ENCODE results near the gene TRIM43B. TPM values are rescaled to one million over a fixed set of nuclear protein-coding genes. Genes with fewer than 3 reads are reported as not detected.
"Not testable (repeated sequence)": the region's sequence is repeated elsewhere in the genome, so short reads cannot be mapped to it uniquely, and the experiment has no call there.

TRIM43B gene
- polyA plus RNA-seq (2012; ENCODE audit: insufficient read depth, insufficient read length), result not detected

GRCh38 chr2:95484654-95485053, at the start of gene TRIM43B:
TSS of gene TRIM43B (minus strand) at chr2:95484754. CDS start at chr2:95482714, 2,040 bp downstream.
- H3K4me3 ChIP-seq (ENCODE audit: low read length); DNase-seq (ENCODE audit: low read depth, low spot score): not testable (repeated sequence)

DNA sequence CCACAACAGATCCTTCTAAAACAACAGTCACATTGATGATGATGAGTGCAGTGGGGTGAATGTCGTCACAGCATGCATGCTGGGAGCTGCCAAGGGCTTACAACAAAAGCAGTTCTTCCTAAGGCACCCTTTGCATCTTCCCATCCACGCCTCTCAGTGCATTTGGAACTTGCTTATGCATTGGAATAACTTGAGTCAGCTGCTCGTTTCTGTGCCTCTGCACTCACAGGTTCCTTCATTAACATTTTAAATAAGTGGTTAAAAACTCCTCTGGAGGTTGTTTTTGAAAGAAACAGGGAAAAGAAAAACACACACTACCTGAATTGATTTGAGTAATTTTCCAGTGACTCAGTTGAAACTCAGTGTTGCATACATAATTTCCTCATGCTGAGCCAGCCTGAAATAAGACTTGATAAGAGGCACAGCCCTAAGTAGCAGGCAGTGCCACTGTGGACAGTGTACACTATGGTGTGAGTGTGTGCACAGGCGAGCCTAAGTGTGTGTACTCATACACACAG, 46.8 kb upstream of the TRIM43B start:
- H3K4me3 ChIP-seq (ENCODE audit: low read length), result no peak overlapping the region
- no peak for DNase-seq (ENCODE audit: low read depth, low spot score)

DNA sequence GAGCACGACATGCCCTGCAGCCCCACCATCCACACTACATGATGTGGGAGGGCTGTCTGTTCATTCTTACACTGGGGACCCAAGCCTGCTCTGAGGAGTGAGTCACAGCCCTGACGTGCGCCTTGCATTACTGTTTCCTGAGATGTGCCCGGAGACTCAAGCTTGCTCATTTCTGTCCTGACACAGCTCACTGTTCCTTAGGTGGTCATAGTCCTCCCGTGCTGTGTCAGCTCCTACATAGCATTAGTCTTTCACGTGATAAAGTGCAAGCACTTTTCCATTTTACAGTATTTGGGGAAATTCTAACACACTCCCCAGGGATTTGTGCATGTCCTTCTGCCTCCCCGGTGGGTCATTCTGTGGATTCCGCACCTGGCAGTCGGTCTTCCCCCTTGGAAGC, 46.2 kb upstream of the TRIM43B start:
- DNase-seq (ENCODE audit: low read depth, low spot score), result no peak

DNA sequence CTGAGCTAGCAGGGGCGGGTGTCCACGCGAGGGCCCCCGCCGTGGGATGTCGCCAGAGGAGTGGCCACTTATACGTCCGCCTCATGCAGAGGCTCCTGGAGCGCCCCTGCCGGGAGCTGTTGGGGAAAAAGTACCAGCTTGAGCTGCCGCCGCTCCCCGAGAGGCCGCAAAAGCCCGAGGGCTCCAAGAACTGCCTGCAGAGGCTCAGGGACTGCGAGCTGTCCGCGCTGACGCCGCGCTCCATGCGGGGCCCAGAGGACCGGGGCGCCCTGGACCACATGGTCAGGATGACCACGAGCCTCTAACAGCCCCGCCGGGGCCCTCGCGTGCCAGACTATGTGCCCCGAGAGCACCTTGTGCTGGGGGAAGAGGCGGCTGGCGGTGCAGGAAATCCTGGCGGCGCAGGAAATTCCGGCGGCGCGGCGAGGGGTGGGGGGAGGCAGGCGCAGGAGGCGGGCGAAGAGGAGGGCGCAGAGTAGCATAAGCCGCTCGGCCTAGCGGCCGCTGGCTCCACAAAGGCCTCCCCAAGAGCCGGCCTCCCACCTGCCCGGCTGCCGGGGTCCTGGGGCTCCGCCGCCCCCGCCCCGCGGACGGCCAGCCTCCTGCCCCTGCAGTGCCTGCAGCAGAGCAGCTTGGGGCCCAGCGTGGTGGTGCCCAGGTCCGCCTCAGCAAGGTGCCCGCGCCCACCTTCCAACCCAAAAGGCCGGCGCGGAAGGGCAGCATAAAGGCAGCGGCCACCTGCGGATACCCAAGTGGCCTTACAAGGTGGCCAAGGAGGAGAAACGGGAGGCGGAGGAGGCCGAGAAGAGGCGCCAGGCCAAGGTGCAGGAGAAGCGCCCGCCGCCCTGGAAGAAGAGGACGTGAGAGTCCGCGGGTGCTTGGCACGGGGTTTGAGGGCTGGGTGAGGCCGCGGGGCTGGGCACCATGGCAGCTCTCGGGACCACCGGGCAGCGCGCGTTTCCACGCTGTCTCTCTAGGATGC, 42.1 kb upstream of the TRIM43B start:
- peak; percentile 27 for DNase-seq (ENCODE audit: low read depth, low spot score)
- peak overlapping the region; percentile 66 for H3K4me3 ChIP-seq (ENCODE audit: low read length)

More for the DNA sequence above, 46.2 kb upstream of the TRIM43B start:
- H3K4me3 ChIP-seq (ENCODE audit: low read length), result no peak overlapping the region

- DNase-seq (ENCODE audit: low read depth, low spot score), result no peak
- H3K4me3 ChIP-seq (ENCODE audit: low read length), result peak overlapping the region; percentile 66
Observed at GRCh38 chr2:95525294-95526035, 40.9 kb upstream of the TRIM43B start.

DNA sequence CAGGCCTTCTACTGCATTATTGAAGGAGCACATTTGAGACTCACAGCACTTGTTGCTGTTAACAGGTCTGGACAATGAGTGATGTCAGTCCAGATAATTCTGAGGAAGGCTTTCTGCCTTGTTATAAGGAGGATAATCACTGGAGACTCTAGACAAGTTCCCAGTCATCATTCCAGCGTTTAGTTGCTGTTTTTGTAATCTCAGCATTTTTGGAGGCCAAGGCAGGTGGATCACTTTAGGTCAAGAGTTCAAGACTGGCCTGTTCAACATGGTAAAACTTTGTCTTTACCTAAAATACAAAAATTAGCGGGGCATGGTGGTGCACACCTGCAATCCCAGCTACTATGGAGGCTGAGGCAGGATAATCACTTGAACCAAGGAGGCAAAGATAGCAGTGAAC, 39.6 kb upstream of the TRIM43B start:
- no peak overlapping the region for H3K4me3 ChIP-seq (ENCODE audit: low read length)
- no peak for DNase-seq (ENCODE audit: low read depth, low spot score)

GRCh38 chr2:95514718-95515117, 30.2 kb upstream of the TRIM43B start:
- H3K4me3 ChIP-seq (ENCODE audit: low read length), result no peak overlapping the region
- no peak for DNase-seq (ENCODE audit: low read depth, low spot score)

DNA sequence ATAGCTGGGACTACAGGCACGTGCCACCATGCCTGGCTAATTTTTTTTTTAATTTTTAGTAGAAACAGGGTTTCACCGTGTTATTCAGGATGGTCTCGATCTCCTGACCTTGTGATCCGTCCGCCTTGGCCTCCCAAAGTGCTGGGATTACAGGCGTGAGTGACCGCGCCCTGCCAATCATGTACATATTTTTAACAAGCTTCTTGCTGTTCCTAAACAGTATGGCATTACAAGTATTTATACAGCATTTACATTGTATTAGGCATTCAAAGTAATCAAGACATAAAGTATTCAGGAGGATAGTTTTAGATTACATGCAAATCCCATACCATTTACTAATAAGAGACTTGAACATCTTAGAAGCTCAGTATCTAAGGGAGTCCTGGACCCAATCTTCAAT, 29.7 kb upstream of the TRIM43B start:
- DNase-seq (ENCODE audit: low read depth, low spot score); H3K4me3 ChIP-seq (ENCODE audit: low read length): not testable (repeated sequence)

DNA sequence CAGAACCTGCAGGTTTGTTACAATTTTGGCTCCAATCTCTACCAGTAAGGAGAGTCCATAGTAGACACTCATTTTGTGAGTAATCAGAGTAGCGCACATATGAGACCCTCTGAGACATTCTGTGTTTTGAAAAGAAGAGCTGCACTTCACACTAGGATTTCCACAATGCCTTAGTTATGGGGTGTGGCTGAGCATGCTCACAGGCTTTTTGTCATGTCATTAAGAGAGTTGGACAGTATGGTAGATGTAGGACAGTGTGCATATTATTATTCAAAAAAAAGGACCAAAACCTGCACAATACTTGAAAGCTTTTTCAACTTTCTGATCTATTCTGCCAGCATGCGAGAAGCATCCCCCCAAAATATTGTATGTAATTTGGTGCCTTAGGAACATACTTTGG, 24.9 kb upstream of the TRIM43B start:
- no peak overlapping the region for H3K4me3 ChIP-seq (ENCODE audit: low read length)
- no peak for DNase-seq (ENCODE audit: low read depth, low spot score)

- DNase-seq (ENCODE audit: low read depth, low spot score), result no peak
Observed at GRCh38 chr2:95505222-95505621, 20.7 kb upstream of the TRIM43B start.

GRCh38 chr2:95500854-95501253, 16.3 kb upstream of the TRIM43B start:
- no peak overlapping the region for H3K4me3 ChIP-seq (ENCODE audit: low read length)
- no peak for DNase-seq (ENCODE audit: low read depth, low spot score)

More at GRCh38 chr2:95505222-95505621, 20.7 kb upstream of the TRIM43B start:
- no peak overlapping the region for H3K4me3 ChIP-seq (ENCODE audit: low read length)

DNA sequence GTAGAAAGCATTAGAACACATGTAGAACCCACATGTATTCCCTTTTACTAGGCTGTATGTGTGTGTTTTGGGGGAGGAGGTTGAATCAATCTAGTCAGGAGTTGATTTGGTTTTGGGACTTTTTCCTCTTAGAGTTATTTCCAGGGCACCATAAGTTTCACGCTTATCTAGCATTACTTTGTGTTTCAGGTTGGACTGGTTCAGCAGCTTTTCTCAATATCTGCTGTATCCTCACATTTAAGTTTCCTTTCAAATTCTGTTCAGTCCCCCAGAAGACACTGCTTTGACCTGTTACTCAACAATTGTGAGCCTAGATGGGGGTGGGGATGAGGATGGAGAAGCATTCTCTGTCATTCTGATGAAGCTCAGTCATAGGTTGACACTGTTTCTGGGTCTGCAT, 7.5 kb upstream of the TRIM43B start:
- H3K4me3 ChIP-seq (ENCODE audit: low read length); DNase-seq (ENCODE audit: low read depth, low spot score): not testable (repeated sequence)

DNA sequence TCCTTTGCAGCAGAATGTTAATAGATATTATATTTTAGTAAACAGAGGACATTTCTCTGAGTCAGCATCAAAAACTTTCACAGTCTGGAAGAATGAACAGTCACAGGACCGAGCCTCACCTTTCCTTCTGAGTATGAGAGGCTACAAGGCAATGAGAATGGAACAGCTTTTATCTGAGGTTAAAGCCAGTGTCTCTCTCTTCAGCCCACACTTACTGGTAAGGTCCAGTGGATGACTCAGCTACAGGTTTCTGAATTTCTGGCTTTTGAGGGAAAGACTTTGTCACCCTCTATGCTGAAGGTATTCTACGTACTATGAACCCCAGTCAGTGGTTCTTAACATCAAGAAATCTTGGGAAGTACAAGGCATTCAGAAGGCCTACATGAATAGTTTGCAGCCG, 9.5 kb downstream of the TRIM43B start:
- not testable (repeated sequence) for H3K4me3 ChIP-seq (ENCODE audit: low read length); DNase-seq (ENCODE audit: low read depth, low spot score)

- H3K4me3 ChIP-seq (ENCODE audit: low read length); DNase-seq (ENCODE audit: low read depth, low spot score): not testable (repeated sequence)
Observed at GRCh38 chr2:95467984-95468383, 16.6 kb downstream of the TRIM43B start.

DNA sequence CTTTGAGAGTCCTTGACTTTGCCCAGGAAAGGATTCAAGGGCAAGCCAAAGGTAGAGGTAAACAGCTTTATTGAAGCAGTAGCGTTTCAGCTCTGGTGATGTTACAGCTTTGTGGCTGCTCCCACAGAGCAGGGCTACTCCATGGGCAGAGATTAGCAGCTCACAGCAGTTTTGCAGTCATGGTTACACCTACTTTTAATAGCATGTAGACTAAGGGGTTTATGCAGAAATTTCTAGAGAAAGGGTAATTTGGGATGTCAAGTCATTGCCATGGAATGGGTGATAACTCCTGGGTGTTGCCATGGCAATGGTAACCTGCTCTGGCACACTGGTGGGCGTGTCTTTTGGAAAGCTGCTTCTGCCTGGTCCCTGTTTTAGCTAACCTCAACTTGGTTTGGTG, 18.0 kb downstream of the TRIM43B start:
- not testable (repeated sequence) for DNase-seq (ENCODE audit: low read depth, low spot score)

GRCh38 chr2:95463292-95463691, 21.3 kb downstream of the TRIM43B start:
- not testable (repeated sequence) for H3K4me3 ChIP-seq (ENCODE audit: low read length); DNase-seq (ENCODE audit: low read depth, low spot score)

More for the DNA sequence above, 18.0 kb downstream of the TRIM43B start:
- H3K4me3 ChIP-seq (ENCODE audit: low read length), result not testable (repeated sequence)

DNA sequence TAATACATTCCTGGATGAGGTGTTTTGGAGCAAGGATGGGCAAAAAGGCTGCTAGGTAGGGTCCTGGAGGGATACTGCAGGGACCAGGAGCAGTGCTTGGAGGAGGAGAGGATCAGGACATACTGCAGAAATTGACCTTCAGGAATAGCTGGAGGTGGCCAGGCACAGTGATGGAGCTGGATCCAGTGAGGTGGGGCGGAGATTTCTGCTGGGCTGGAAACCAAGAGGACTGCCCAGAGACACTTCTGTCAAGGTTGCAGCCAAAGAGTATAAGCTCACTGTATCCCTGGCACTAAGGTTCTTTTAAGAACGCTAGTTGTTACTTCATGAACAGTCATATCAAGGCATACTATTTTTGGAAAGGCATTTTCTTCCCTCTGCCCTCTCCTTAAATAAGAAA, 39.2 kb downstream of the TRIM43B start:
- DNase-seq (ENCODE audit: low read depth, low spot score); H3K4me3 ChIP-seq (ENCODE audit: low read length): not testable (repeated sequence)

GRCh38 chr2:95442474-95443099, 42.0 kb downstream of the TRIM43B start:
- not testable (repeated sequence) for H3K4me3 ChIP-seq (ENCODE audit: low read length); DNase-seq (ENCODE audit: low read depth, low spot score)

DNA sequence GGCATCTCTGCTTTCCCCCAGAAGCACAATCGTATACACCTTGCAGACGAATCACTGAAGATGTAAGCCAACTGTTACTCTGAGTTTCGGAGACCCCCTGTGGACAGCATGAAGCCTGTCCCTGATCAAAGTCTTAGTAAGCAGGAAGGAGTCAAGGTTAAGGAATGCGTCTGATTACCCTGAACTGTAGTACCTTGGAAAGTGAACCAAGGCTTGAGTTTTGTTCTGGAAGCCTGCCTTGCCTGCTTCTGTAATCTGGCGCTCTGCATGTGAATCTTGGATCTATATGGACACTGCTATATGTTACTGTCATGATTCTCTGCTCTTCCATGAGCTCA, 48.7 kb downstream of the TRIM43B start:
- not testable (repeated sequence) for DNase-seq (ENCODE audit: low read depth, low spot score); H3K4me3 ChIP-seq (ENCODE audit: low read length)

Data from Jurkat, Clone E6-1 (cell line).